SK-N-SH treated with all-trans-retinoic acid at 6 μM for 48 hours (cell line): Measurements from ENCODE around the gene OMD.
A peak's percentile ranks its signal among the peaks of the same experiment; 100 is the strongest.

Source experiments
- ATAC-seq: fragments of 200-7000 bp; cut with Tn5 transposase; 3 replicates; pipeline ENCODE4 v1.9.1; 2020; ENCODE audit warnings: mild to moderate bottlenecking, moderate library complexity
- ARNTL ChIP-seq: fragments of 450-650 bp; formaldehyde crosslinking; IDR thresholded peaks from 2 replicates; pipeline ENCODE4 v1.5.0; 2020; ENCODE audit warnings: low read depth, mild to moderate bottlenecking, moderate library complexity, borderline replicate concordance
- BACH2 ChIP-seq: fragments of 250-450 bp; sonication (Bioruptor Pico); IDR thresholded peaks from 2 replicates; pipeline ENCODE4 v1.9.0; 2021; ENCODE audit warnings: mild to moderate bottlenecking, borderline replicate concordance
- CREB5 ChIP-seq: fragments of 250-450 bp; sonication (Bioruptor Pico); IDR thresholded peaks from 2 replicates; pipeline ENCODE4 v1.5.1; 2020; ENCODE audit warnings: low read depth, mild to moderate bottlenecking, moderate library complexity
- CSDC2 ChIP-seq: fragments of 250-450 bp; sonication (Bioruptor Pico); IDR thresholded peaks from 2 replicates; pipeline ENCODE4 v1.5.0; 2020; ENCODE audit warnings: mild to moderate bottlenecking, moderate library complexity
- CSRNP3 ChIP-seq: fragments of 250-450 bp; sonication (Bioruptor Pico); IDR thresholded peaks from 2 replicates; pipeline ENCODE4 v1.5.1; 2021; ENCODE audit warnings: mild to moderate bottlenecking, moderate library complexity
- ESRRG ChIP-seq: fragments of 250-450 bp; sonication (Bioruptor Pico); IDR thresholded peaks from 2 replicates; pipeline ENCODE4 v1.6.1; 2021; ENCODE audit warnings: mild to moderate bottlenecking
- GLIS3 ChIP-seq: fragments of 250-450 bp; sonication (Bioruptor Pico); IDR thresholded peaks from 2 replicates; pipeline ENCODE4 v1.5.0; 2020; ENCODE audit warnings: mild to moderate bottlenecking, moderate library complexity
- ISL1 ChIP-seq: fragments of 250-450 bp; sonication (Bioruptor Pico); IDR thresholded peaks from 2 replicates; pipeline ENCODE4 v2.1.2; 2022; ENCODE audit warnings: mild to moderate bottlenecking, moderate library complexity
- OSR1 ChIP-seq: fragments of 250-450 bp; sonication (Bioruptor Pico); IDR thresholded peaks from 2 replicates; pipeline ENCODE4 v1.8.0; 2022; ENCODE audit warnings: moderate library complexity, mild to moderate bottlenecking, inconsistent platforms
- PATZ1 ChIP-seq: fragments of 250-450 bp; sonication (Bioruptor Pico); IDR thresholded peaks from 2 replicates; pipeline ENCODE4 v1.8.0; 2020; ENCODE audit warnings: mild to moderate bottlenecking, moderate library complexity, borderline replicate concordance
- PPARA ChIP-seq: fragments of 250-450 bp; sonication (Bioruptor Pico); IDR thresholded peaks from 2 replicates; pipeline ENCODE4 v1.5.0; 2020; ENCODE audit warnings: mild to moderate bottlenecking, borderline replicate concordance
- RARB ChIP-seq: fragments of 250-450 bp; sonication (Bioruptor Pico); IDR thresholded peaks from 2 replicates; pipeline ENCODE4 v1.8.0; 2021; ENCODE audit warnings: mild to moderate bottlenecking, moderate library complexity
- SNAI2 ChIP-seq: fragments of 250-450 bp; sonication (Bioruptor Pico); IDR thresholded peaks from 2 replicates; pipeline ENCODE4 v1.5.0; 2020; ENCODE audit warnings: mild to moderate bottlenecking, moderate library complexity
- TCF4 ChIP-seq: fragments of 250-450 bp; sonication (Bioruptor Pico); IDR thresholded peaks from 2 replicates; pipeline ENCODE4 v1.8.0; 2021; ENCODE audit warnings: mild to moderate bottlenecking, moderate library complexity, borderline replicate concordance
- TOX ChIP-seq: fragments of 250-450 bp; sonication (Bioruptor Pico); IDR thresholded peaks from 2 replicates; pipeline ENCODE4 v1.8.0; 2021; ENCODE audit warnings: mild to moderate bottlenecking, moderate library complexity, borderline replicate concordance
- ZC3H10 ChIP-seq: fragments of 250-450 bp; sonication (Bioruptor Pico); IDR thresholded peaks from 2 replicates; pipeline ENCODE4 v1.5.1; 2021; ENCODE audit warnings: mild to moderate bottlenecking, moderate library complexity
- ZFP3 ChIP-seq: fragments of 250-450 bp; sonication (Bioruptor Pico); IDR thresholded peaks from 2 replicates; pipeline ENCODE4 v1.5.0; 2020; ENCODE audit warnings: mild to moderate bottlenecking, moderate library complexity
- ZFP30 ChIP-seq: fragments of 450-650 bp; formaldehyde crosslinking; IDR thresholded peaks from 2 replicates; pipeline ENCODE4 v1.5.0; 2022; ENCODE audit warnings: mild to moderate bottlenecking, moderate library complexity
- ZNF565 ChIP-seq: fragments of 450-650 bp; formaldehyde crosslinking; conservative IDR thresholded peaks from 2 replicates; pipeline ENCODE4 v1.5.0; 2020; ENCODE audit warnings: low read depth, mild to moderate bottlenecking, moderate library complexity
- ZNF70 ChIP-seq: fragments of 450-650 bp; formaldehyde crosslinking; IDR thresholded peaks from 2 replicates; pipeline ENCODE4 v1.5.0; 2020; ENCODE audit warnings: mild to moderate bottlenecking, moderate library complexity
- ZNF8 ChIP-seq: fragments of 450-650 bp; formaldehyde crosslinking; IDR thresholded peaks from 2 replicates; pipeline ENCODE4 v1.5.0; 2020; ENCODE audit warnings: mild to moderate bottlenecking, moderate library complexity

Gene OMD

GRCh38 chr9:92407818-92408217 is 16.5 kb downstream of the OMD start:
- no peak for TF ChIP-seq ZC3H10 (CRISPR knock-in tag)
- TF ChIP-seq TOX = no peak
- no peak for TF ChIP-seq PPARA (CRISPR knock-in tag)
- no peak for TF ChIP-seq ZFP3
- TF ChIP-seq TCF4 (CRISPR knock-in tag) = no peak
- no peak for TF ChIP-seq ESRRG (CRISPR knock-in tag)
- TF ChIP-seq ZNF70 (CRISPR knock-in tag) = no peak
- TF ChIP-seq PATZ1 (CRISPR knock-in tag) = no peak
- ATAC-seq = peak; percentile 17; the same call in 2 of the 3 replicates

GRCh38 chr9:92406477-92406876 is 17.8 kb downstream of the OMD start:
- no peak for TF ChIP-seq BACH2 (CRISPR knock-in tag)
- TF ChIP-seq ARNTL (CRISPR knock-in tag) = no peak
- TF ChIP-seq SNAI2 = no peak
- TF ChIP-seq RARB = no peak
- no peak for TF ChIP-seq ZFP30
- TF ChIP-seq, all 23 proteins: peak for 0
- no peak for ATAC-seq

GRCh38 chr9:92405818-92406217 is 18.5 kb downstream of the OMD start:
- ATAC-seq = peak; percentile 31; the same call in 1 of the 3 replicates
- TF ChIP-seq ZNF565 (CRISPR knock-in tag) = no peak
- TF ChIP-seq BACH2 (CRISPR knock-in tag) = no peak
- no peak for TF ChIP-seq OSR1 (CRISPR knock-in tag)
- TF ChIP-seq ZC3H10 (CRISPR knock-in tag) = no peak
- TF ChIP-seq TOX = no peak
- TF ChIP-seq RARB = no peak
- no peak for TF ChIP-seq CSRNP3 (CRISPR knock-in tag)

GRCh38 chr9:92404042-92404836 is 20.0 kb downstream of the OMD start, which contains the start of gene OGN:
OGN (minus strand) TSS chr9:92404578; CDS start chr9:92403407, 1,171 bp downstream.
- TF ChIP-seq SNAI2 (no peak), ZNF70 (CRISPR knock-in tag) (no peak), CREB5 (CRISPR knock-in tag) (no peak), BACH2 (CRISPR knock-in tag) (no peak), TOX (no peak), GLIS3 (CRISPR knock-in tag) (no peak), ZC3H10 (CRISPR knock-in tag) (no peak), TCF4 (CRISPR knock-in tag) (no peak), CSRNP3 (CRISPR knock-in tag) (no peak), OSR1 (CRISPR knock-in tag) (no peak), ARNTL (CRISPR knock-in tag) (no peak), RARB (no peak), ZFP3 (no peak), CSDC2 (CRISPR knock-in tag) (no peak), ZNF565 (CRISPR knock-in tag) (no peak), ISL1 (CRISPR knock-in tag) (no peak), PPARA (CRISPR knock-in tag) (no peak), ZNF8 (CRISPR knock-in tag) (no peak)
- TF ChIP-seq, all 23 proteins: peak for 0
- peak; percentile 81 for ATAC-seq
